Measurements from ENCODE around the gene PIK3CA. TPM values are rescaled to one million over a fixed set of nuclear protein-coding genes. Genes with fewer than 3 reads are reported as not detected.
A peak's percentile ranks its signal among the peaks of the same experiment; 100 is the strongest.

PIK3CA gene
- total and polyA plus RNA-seq, 10 donors, result 4.9 to 40.2 (median 30.9) TPM

DNA sequence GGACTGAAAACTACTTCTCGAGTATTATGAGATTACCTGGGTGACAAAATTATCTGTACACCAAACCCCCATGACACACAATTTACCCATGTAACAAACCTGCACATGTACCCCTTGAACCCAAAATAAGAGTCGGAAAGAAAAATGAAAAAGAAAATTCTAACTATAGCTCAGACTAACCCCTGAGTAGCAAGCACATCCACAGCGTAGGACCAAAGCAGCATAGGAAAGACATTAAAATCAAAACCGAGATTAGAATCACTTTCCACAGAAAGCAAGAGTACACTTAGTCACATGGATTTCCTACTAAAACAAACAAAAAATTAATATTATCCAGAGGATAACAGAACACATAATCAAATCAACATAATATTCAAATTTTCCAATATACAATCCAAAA lies 6.3 kb upstream of the PIK3CA start:
- no peak for TF ChIP-seq POLR2A (IDR thresholded peaks at IDR 0.05)
- H3K4me3 ChIP-seq, result no peak overlapping the region
- H3K9me3 ChIP-seq, result no peaks in the 10 kb centered on the region
- H3K27me3 ChIP-seq (replicated peaks in 1 of 7), result no peaks in the 10 kb centered on the region
- no peak overlapping the region for H3K27ac ChIP-seq
- WGBS, 5 donors, result 74 to 93% (median 82%) methylated on average over 4 of the region's 4 CpGs
- peaks cover 0 to 7% (median 5%) of the 10 kb centered on the region in 6 donors for H3K4me1 ChIP-seq
- no peak for DNase-seq
- no peaks in the 10 kb centered on the region for H3K36me3 ChIP-seq
- intact Hi-C loops (cut with DNase I; ENCODE audit: low total_unique reads), result loop anchor here (5.0 kb wide), 1 partner anchor 130 kb away; no protein-coding TSS in a partner anchor

DNA sequence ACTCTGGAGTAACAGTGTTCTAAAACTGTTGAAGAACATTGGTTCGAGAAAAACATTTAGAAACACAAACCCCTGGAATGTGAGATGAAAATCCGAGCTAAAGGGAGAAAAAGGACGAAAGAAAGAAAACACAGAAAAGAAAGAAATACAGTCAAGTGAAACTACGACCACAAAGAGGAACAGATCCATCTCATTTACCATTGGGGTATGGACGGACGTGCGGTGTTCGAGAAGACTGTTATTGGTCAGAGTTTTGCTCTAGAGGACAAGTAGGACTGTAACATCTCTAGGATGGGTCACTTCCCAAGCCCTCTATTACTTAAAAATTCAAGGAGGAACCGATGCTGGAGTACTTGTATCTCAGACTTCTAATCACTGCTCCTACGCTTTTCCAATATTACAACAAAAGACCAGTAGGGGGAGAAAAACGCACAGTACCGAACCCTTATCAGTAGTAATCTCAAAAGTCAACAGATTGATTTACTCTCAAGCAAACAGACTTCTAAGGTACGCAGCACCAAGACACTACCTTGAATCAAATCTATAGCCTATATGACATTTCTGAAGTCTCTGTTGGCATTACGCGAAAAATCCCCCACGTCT lies 1.1 kb upstream of the PIK3CA start:
- peaks cover 0 to 38% (median 33%) of the 10 kb centered on the region in 6 donors for H3K4me1 ChIP-seq
- H3K9me3 ChIP-seq, result no peaks in the 10 kb centered on the region
- H3K27ac ChIP-seq, result peak overlapping the region; percentile 96 to 100 (median 100)
- intact Hi-C loops (cut with DNase I; ENCODE audit: low total_unique reads), result loop anchor here (5.0 kb wide), 1 partner anchor 170 kb away; no protein-coding TSS in a partner anchor
- H3K4me3 ChIP-seq, result peak overlapping the region; percentile 71 to 91 (median 83)
- no peaks in the 10 kb centered on the region for H3K36me3 ChIP-seq
- WGBS, 5 donors, result 3 to 4% (median 3%) methylated on average over 16 of the region's 16 CpGs
- no peak for TF ChIP-seq POLR2A (IDR thresholded peaks at IDR 0.05)
- TF ChIP-seq, protein P1, sequence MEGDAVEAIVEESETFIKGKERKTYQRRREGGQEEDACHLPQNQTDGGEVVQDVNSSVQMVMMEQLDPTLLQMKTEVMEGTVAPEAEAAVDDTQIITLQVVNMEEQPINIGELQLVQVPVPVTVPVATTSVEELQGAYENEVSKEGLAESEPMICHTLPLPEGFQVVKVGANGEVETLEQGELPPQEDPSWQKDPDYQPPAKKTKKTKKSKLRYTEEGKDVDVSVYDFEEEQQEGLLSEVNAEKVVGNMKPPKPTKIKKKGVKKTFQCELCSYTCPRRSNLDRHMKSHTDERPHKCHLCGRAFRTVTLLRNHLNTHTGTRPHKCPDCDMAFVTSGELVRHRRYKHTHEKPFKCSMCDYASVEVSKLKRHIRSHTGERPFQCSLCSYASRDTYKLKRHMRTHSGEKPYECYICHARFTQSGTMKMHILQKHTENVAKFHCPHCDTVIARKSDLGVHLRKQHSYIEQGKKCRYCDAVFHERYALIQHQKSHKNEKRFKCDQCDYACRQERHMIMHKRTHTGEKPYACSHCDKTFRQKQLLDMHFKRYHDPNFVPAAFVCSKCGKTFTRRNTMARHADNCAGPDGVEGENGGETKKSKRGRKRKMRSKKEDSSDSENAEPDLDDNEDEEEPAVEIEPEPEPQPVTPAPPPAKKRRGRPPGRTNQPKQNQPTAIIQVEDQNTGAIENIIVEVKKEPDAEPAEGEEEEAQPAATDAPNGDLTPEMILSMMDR (IDR thresholded peaks at IDR 0.05 in 8 of 11, conservative IDR thresholded peaks at IDR 0.05 in 3 of 11), result peak; percentile 46 to 85 (median 72)
- no peak for TF ChIP-seq POLR2AphosphoS5 (IDR thresholded peaks at IDR 0.05)
- H3K27me3 ChIP-seq (replicated peaks in 1 of 7), result no peaks in the 10 kb centered on the region
- no peak for DNase-seq

DNA sequence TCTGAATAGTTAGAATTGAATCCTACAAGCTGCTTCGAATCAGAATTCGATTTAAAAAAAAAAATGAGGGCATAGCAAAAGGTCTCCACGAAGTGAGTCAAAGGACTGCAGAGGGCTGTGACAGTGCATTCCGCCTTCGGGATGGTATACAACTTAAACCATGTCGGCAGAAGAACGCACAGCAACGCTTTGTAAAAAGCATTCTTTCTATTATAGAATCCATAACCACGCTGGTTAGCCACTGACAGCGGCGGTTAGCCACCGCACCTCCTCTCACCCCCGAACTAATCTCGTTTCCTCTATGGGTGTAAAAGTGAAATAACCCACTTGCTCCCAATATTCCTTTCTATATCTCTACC lies 664 bp upstream of the PIK3CA start:
- intact Hi-C loops (cut with DNase I; ENCODE audit: low total_unique reads), result loop anchor here (5.0 kb wide), 1 partner anchor 170 kb away; no protein-coding TSS in a partner anchor
- Histone ChIP-seq H3K9me3 (no peaks in the 10 kb centered on the region), H3K4me3 (peak overlapping the region; percentile 71 to 91 (median 83)), H3K36me3 (no peaks in the 10 kb centered on the region), H3K27ac (peak overlapping the region; percentile 96 to 100 (median 100)), H3K4me1 (peaks cover 3 to 43% (median 38%) of the 10 kb centered on the region in 6 donors), H3K27me3 (replicated peaks in 1 of 7) (no peaks in the 10 kb centered on the region)
- DNase-seq, result peak; percentile 87
- 0 to 1% (median 0%) methylated on average over 14 of the region's 14 CpGs for WGBS, 5 donors
- TF ChIP-seq POLR2A (IDR thresholded peaks at IDR 0.05) (no peak), POLR2AphosphoS5 (IDR thresholded peaks at IDR 0.05) (no peak)
- TF ChIP-seq, protein P1 (IDR thresholded peaks at IDR 0.05 in 8 of 11, conservative IDR thresholded peaks at IDR 0.05 in 3 of 11), result peak in 3 of 11 experiments; percentile 1 to 18 (median 17)

DNA sequence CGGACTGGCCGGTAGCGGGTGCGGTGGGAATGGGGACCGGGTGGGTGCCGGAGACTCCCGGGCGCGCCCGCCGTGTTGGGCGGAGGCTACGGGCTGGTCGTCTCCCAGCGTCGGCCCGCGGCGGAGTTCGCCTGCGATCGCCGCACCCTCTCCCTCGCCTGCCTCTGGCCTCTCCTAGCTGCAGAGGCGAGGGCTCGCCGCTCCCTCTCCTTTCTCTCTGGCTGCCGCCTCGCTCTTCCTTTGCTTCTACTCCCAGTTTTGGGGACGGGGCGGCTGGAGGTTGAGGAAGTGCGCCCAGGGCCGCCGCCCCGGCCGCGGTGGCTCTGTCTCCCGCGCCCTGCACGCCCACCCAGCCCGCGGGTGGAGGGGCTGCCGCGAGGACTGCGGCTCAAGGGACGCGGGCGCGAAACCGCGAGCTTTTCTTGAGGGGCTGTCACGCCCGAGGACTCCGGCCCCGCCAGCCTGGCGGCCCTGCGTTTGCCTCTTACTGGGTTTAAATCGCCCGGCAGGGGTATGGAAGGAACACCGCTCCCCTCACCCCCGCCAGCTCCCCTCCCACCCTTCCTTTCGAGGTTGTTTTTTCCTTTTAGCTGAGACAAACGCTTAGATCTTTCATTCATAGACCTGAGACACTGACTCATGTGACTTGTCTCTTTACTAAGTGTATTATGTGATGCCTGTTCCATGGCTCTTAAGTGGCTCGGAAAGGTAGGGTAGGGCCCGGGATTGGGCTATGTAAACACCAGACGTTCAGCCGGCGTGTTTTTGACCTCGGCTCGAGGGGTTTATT lies 654 bp downstream of the PIK3CA start:
- DNase-seq, result peak; percentile 94
- Histone ChIP-seq H3K36me3 (no peaks in the 10 kb centered on the region), H3K27ac (peak overlapping the region; percentile 96 to 100 (median 100)), H3K27me3 (replicated peaks in 1 of 7) (no peaks in the 10 kb centered on the region), H3K4me3 (peak overlapping the region; percentile 71 to 91 (median 83)), H3K4me1 (peaks cover 4 to 54% (median 43%) of the 10 kb centered on the region in 6 donors), H3K9me3 (no peaks in the 10 kb centered on the region)
- TF ChIP-seq POLR2AphosphoS5 (IDR thresholded peaks at IDR 0.05), result peak in 2 of 3 donors; percentile 71 to 75
- TF ChIP-seq, protein P1 (IDR thresholded peaks at IDR 0.05 in 8 of 11, conservative IDR thresholded peaks at IDR 0.05 in 3 of 11), result no peak
- intact Hi-C loops (cut with DNase I; ENCODE audit: low total_unique reads), result loop anchor here (5.0 kb wide), 1 partner anchor 168 kb away; no protein-coding TSS in a partner anchor
- 0% methylated on average over 38 to 70 of the region's 70 CpGs for WGBS, 5 donors

Data from spleen (tissue), 11 donors.